Upper lobe of left lung (tissue), 4 donors: Measurements from ENCODE around the gene INO80E.
"Not testable (repeated sequence)": the region's sequence is repeated elsewhere in the genome, so short reads cannot be mapped to it uniquely, and the experiment has no call there.

Source experiments
- EP300 ChIP-seq, 4 donors: sonication (generic); formaldehyde crosslinking; IDR thresholded peaks; one replicate each; pipeline ENCODE4 v1.5.1; 2017; ENCODE audit warnings: antibody characterized with exemption in 4 of 4, control low read depth in 2 of 4
- POLR2A ChIP-seq, 4 donors: fragments of 450-650 bp; IDR thresholded peaks; one replicate each; pipeline ENCODE4 v1.5.1; 2016 to 2017; ENCODE audit warnings: antibody characterized with exemption in 4 of 4, mild to moderate bottlenecking in 2 of 4
- POLR2AphosphoS5 ChIP-seq, 2 donors: sonication (generic); formaldehyde crosslinking; IDR thresholded peaks; one replicate each; pipeline ENCODE4 v1.5.1; 2017; ENCODE audit warnings: antibody characterized with exemption in 2 of 2
- TF ChIP-seq, protein P1 (sequence below), 6 experiments: fragments of 450-650 bp in 4 of 6; fragments of 200-600 bp in 2 of 6; sonication (generic) in 2 of 6; IDR thresholded peaks; one replicate each; pipeline ENCODE4 v1.5.1; 2016 to 2019; ENCODE audit warnings: antibody characterized with exemption in 6 of 6

DNA sequence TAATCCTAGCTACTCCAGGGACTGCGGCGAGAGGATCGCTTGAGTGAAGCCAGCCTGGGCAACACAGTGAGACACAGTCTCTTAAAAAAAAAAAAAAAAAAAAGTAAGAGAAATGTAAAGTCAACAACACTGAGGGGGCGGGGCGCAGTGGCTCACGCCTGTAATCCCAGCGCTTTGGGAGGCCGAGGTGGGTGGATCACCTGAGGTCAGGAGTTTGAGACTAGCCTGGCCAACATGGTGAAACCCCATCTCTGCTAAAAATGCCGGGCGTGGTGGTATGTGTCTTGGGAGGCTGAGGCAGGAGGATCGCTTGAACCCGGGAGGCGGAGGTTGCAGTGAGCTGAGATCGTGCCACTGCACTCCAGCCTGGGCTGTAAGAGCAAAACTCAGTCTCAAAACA, 16.6 kb downstream of the INO80E start:
- TF ChIP-seq, protein P1, sequence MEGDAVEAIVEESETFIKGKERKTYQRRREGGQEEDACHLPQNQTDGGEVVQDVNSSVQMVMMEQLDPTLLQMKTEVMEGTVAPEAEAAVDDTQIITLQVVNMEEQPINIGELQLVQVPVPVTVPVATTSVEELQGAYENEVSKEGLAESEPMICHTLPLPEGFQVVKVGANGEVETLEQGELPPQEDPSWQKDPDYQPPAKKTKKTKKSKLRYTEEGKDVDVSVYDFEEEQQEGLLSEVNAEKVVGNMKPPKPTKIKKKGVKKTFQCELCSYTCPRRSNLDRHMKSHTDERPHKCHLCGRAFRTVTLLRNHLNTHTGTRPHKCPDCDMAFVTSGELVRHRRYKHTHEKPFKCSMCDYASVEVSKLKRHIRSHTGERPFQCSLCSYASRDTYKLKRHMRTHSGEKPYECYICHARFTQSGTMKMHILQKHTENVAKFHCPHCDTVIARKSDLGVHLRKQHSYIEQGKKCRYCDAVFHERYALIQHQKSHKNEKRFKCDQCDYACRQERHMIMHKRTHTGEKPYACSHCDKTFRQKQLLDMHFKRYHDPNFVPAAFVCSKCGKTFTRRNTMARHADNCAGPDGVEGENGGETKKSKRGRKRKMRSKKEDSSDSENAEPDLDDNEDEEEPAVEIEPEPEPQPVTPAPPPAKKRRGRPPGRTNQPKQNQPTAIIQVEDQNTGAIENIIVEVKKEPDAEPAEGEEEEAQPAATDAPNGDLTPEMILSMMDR (IDR thresholded peaks at IDR 0.05) = not testable (repeated sequence)
- TF ChIP-seq POLR2A, POLR2AphosphoS5, EP300 (IDR thresholded peaks at IDR 0.05): not testable (repeated sequence)
